Ishikawa (cell line): ENCODE data around the gene SH3RF3.

Experiments
- CEBPB ChIP-seq: IDR thresholded peaks from 2 replicates; pipeline ENCODE4 v1.6.1; 2012
- CREB1 ChIP-seq: IDR thresholded peaks from 2 replicates; pipeline ENCODE4 v1.6.1; 2012; ENCODE audit warnings: low read depth
- EGR1 ChIP-seq: IDR thresholded peaks from 2 replicates; pipeline ENCODE4 v1.6.1; 2012
- EP300 ChIP-seq: IDR thresholded peaks from 2 replicates; pipeline ENCODE4 v1.6.1; 2012; ENCODE audit warnings: borderline replicate concordance
- FOXM1 ChIP-seq: IDR thresholded peaks from 2 replicates; pipeline ENCODE4 v1.6.1; 2012; ENCODE audit warnings: low read depth, borderline replicate concordance
- MAX ChIP-seq: IDR thresholded peaks from 2 replicates; pipeline ENCODE4 v1.6.1; 2012
- NFIC ChIP-seq: IDR thresholded peaks from 2 replicates; pipeline ENCODE4 v1.6.1; 2012
- RAD21 ChIP-seq: IDR thresholded peaks from 2 replicates; pipeline ENCODE4 v1.6.1; 2012; ENCODE audit warnings: low read depth
- REST ChIP-seq: IDR thresholded peaks from 2 replicates; pipeline ENCODE4 v1.6.1; 2012; ENCODE audit warnings: low read depth, mild to moderate bottlenecking
- TAF1 ChIP-seq: IDR thresholded peaks from 2 replicates; pipeline ENCODE4 v1.6.1; 2012; ENCODE audit warnings: low read depth, mild to moderate bottlenecking
- TCF12 ChIP-seq: IDR thresholded peaks from 2 replicates; pipeline ENCODE4 v1.6.1; 2012; ENCODE audit warnings: low read depth
- TEAD4 ChIP-seq: IDR thresholded peaks from 2 replicates; pipeline ENCODE4 v1.6.1; 2012
- USF1 ChIP-seq: IDR thresholded peaks from 2 replicates; pipeline ENCODE4 v1.6.1; 2012
- YY1 ChIP-seq: IDR thresholded peaks from 2 replicates; pipeline ENCODE4 v1.6.1; 2012; ENCODE audit warnings: low read depth
- ZBTB7A ChIP-seq: IDR thresholded peaks from 2 replicates; pipeline ENCODE4 v1.6.1; 2012; ENCODE audit warnings: low read depth

Gene SH3RF3

GRCh38 chr2:109124982-109125592 lies 3.9 kb upstream of the SH3RF3 start:
- TF ChIP-seq NFIC (peak; percentile 71), TEAD4 (no peak)

GRCh38 chr2:109125593-109126500 lies 3.2 kb upstream of the SH3RF3 start:
- 0 out of 2 replicates have a peak, but pooled peaks have one; percentile 24 for TF ChIP-seq TEAD4
- TF ChIP-seq ZBTB7A: no peak

- TF ChIP-seq YY1 (no peak), REST (no peak), EGR1 (no peak), MAX (no peak), RAD21 (no peak), NFIC (no peak), ZBTB7A (no peak), CREB1 (no peak), TEAD4 (no peak), TCF12 (no peak), USF1 (no peak), EP300 (no peak), CEBPB (no peak), TAF1 (no peak), FOXM1 (no peak)
Measured at GRCh38 chr2:109126501-109126860, 2.5 kb upstream of the SH3RF3 start.

GRCh38 chr2:109127556-109127955 lies 1.4 kb upstream of the SH3RF3 start:
- no peak for TF ChIP-seq CREB1
- no peak for TF ChIP-seq TEAD4
- no peak for TF ChIP-seq RAD21
- TF ChIP-seq FOXM1: no peak
- TF ChIP-seq CEBPB: no peak
- no peak for TF ChIP-seq NFIC
- TF ChIP-seq TCF12: no peak
- no peak for TF ChIP-seq MAX
- no peak for TF ChIP-seq EP300
- TF ChIP-seq TAF1: no peak

- no peak for TF ChIP-seq EGR1
- peak; percentile 89 for TF ChIP-seq ZBTB7A
- TF ChIP-seq NFIC: no peak
- TF ChIP-seq TAF1: no peak
- peak; percentile 82 for TF ChIP-seq RAD21
Measured at GRCh38 chr2:109128048-109128615, 873 bp upstream of the SH3RF3 start.

- TF ChIP-seq CREB1: no peak
- TF ChIP-seq NFIC: no peak
- no peak for TF ChIP-seq EP300
- no peak for TF ChIP-seq CEBPB
- TF ChIP-seq TAF1: no peak
- TF ChIP-seq MAX: no peak
- no peak for TF ChIP-seq USF1
- TF ChIP-seq YY1: no peak
- TF ChIP-seq TEAD4: no peak
- no peak for TF ChIP-seq RAD21
- no peak for TF ChIP-seq EGR1
- TF ChIP-seq REST: no peak
- no peak for TF ChIP-seq TCF12
- TF ChIP-seq FOXM1: no peak
- TF ChIP-seq ZBTB7A: no peak
Measured at GRCh38 chr2:109129356-109129920, 433 bp downstream of the SH3RF3 start.
